Body of pancreas (tissue), 4 donors: ENCODE measurements around the gene ALLC. TPM values are rescaled to one million over a fixed set of nuclear protein-coding genes. Genes with fewer than 3 reads are reported as not detected.

Source experiments
- ATAC-seq: fragments of 150-250 bp; one replicate; pipeline ENCODE4 v1.9.1; 2016
- DNase-seq, 4 donors: peaks; one replicate each; pipeline ENCODE4 v3.0.0-alpha.2; 2019
- H3K27ac ChIP-seq, 4 donors: fragments of 200-600 bp; sonication (generic); 1 replicate in 3 of 4; 2 replicates in 1 of 4; pipeline versions ENCODE4 v1.5.1 to v1.6.1; 2016 to 2019; ENCODE audit warnings: mild to moderate bottlenecking in 1 of 4, mixed read lengths in 1 of 4, moderate library complexity in 1 of 4
- H3K27me3 ChIP-seq, 2 donors: fragments of 200-600 bp; sonication (generic); one replicate each; pipeline ENCODE4 v1.6.0; 2016; ENCODE audit warnings: mild to moderate bottlenecking in 1 of 2
- H3K36me3 ChIP-seq, 2 donors: fragments of 200-600 bp; sonication (generic); replicated peaks in 1 of 2; 2 replicates each; pipeline ENCODE4 v1.5.1; 2016; ENCODE audit warnings: low read depth in 2 of 2; ENCODE audit not compliant: insufficient read depth in 1 of 2
- H3K4me1 ChIP-seq: fragments of 200-600 bp; sonication (generic); one replicate; pipeline ENCODE4 v1.6.0; 2016
- H3K4me3 ChIP-seq, 2 donors: fragments of 200-600 bp; sonication (generic); 1 replicate in 1 of 2; 2 replicates in 1 of 2; pipeline ENCODE4 v1.5.1; 2016 to 2019
- H3K9me3 ChIP-seq, 3 donors: fragments of 200-600 bp; sonication (generic); 1 replicate in 2 of 3; 2 replicates in 1 of 3; pipeline ENCODE4 v1.5.1; 2016
- POLR2A ChIP-seq, 3 donors: fragments of 450-650 bp; IDR thresholded peaks; one replicate each; pipeline ENCODE4 v1.6.1; 2016; ENCODE audit warnings: antibody characterized with exemption in 3 of 3, mild to moderate bottlenecking in 2 of 3
- WGBS, 2 donors: methylation state at CpG; one replicate each; pipeline ENCODE4 v1.1.5; 2017; 5-methylcytosine and 5-hydroxymethylcytosine counted together
- intact Hi-C: fragments of 100-400 bp; cut with DNase I; formaldehyde crosslinking; loops from one replicate; pipeline ENCODE4 v1.15.1; 2023
- small RNA-seq: library from RNA; depleted of rRNA; stranded (forward); fragments of <200 nt; gene quantifications from one replicate; pipeline ENCODE3, GENCODE V24; 2016
- total RNA-seq, 2 donors: library from RNA; depleted of rRNA; stranded (reverse); fragments of >200 nt; gene quantifications; one replicate each; pipeline ENCODE4 v1.1.0, GENCODE V29; 2016
- TF ChIP-seq, protein P1 (sequence below), 7 experiments: fragments of 450-650 bp in 4 of 7; fragments of 200-600 bp in 3 of 7; sonication (generic) in 3 of 7; IDR thresholded peaks; one replicate each; pipeline ENCODE4 v1.5.1; 2016 to 2019; ENCODE audit warnings: antibody characterized with exemption in 7 of 7

ALLC gene
- total RNA-seq, 2 donors from 2014 or later: not detected

DNA sequence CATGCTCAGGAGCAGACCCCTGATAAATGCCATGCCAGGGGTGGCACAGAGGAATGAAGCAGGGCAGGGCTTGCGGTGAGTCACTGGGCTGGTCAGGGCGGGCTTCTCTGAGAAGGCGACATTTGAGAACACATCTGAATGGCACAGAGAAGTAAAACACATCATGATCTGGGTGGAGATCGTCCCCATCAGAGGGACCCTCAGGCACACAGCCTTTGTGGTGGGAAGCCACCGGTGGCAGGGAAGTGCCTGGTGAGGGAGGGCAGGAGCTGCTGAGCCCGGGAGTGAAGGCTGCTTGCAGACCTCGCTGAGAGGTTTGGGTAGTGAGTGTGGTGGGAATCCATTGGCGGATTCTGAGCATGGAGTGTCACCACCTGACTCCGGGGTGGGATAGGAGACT is 89.8 kb downstream of the ALLC start:
- Histone ChIP-seq H3K9me3 (no peaks in the 10 kb centered on the region), H3K27ac (no peak overlapping the region), H3K4me1 (no peaks in the 10 kb centered on the region), H3K27me3 (no peaks in the 10 kb centered on the region), H3K4me3 (no peak overlapping the region), H3K36me3 (no peaks in the 10 kb centered on the region)
- DNase-seq: no peak
- intact Hi-C loops: no loop called here
- ATAC-seq: no peak
- TF ChIP-seq, protein P1, sequence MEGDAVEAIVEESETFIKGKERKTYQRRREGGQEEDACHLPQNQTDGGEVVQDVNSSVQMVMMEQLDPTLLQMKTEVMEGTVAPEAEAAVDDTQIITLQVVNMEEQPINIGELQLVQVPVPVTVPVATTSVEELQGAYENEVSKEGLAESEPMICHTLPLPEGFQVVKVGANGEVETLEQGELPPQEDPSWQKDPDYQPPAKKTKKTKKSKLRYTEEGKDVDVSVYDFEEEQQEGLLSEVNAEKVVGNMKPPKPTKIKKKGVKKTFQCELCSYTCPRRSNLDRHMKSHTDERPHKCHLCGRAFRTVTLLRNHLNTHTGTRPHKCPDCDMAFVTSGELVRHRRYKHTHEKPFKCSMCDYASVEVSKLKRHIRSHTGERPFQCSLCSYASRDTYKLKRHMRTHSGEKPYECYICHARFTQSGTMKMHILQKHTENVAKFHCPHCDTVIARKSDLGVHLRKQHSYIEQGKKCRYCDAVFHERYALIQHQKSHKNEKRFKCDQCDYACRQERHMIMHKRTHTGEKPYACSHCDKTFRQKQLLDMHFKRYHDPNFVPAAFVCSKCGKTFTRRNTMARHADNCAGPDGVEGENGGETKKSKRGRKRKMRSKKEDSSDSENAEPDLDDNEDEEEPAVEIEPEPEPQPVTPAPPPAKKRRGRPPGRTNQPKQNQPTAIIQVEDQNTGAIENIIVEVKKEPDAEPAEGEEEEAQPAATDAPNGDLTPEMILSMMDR (IDR thresholded peaks at IDR 0.05): no peak
- TF ChIP-seq POLR2A (IDR thresholded peaks at IDR 0.05): no peak
- WGBS, 2 donors: 66 to 74% methylated on average over 8 to 9 of the region's 9 CpGs

DNA sequence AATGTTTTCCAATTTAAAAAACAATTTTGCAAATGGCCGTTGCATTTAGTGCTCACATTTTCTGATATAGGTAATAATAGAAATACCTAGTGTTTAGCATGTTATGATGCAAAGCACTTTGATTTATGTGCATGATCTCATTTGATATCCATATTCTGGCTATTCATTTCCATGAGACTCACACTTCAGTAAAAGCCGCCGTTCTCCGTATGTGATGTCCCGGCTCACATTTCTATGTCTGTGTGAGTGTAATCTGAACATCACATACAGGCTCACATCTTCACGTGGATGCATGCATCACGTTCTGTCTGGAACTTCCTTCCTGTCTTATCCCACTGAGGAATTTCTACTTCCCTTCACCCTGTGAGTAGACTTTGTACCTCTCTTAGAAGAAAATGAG is 91.2 kb downstream of the ALLC start:
- Histone ChIP-seq H3K4me1 (no peaks in the 10 kb centered on the region), H3K27ac (no peak overlapping the region), H3K4me3 (no peak overlapping the region), H3K9me3 (no peaks in the 10 kb centered on the region), H3K36me3 (no peaks in the 10 kb centered on the region), H3K27me3 (no peaks in the 10 kb centered on the region)
- ATAC-seq: no peak
- TF ChIP-seq, protein P1 (IDR thresholded peaks at IDR 0.05): no peak
- no peak for TF ChIP-seq POLR2A (IDR thresholded peaks at IDR 0.05)
- intact Hi-C loops: no loop called here
- WGBS, 2 donors: 72 to 73% methylated on average over 7 of the region's 7 CpGs
- no peak for DNase-seq

DNA sequence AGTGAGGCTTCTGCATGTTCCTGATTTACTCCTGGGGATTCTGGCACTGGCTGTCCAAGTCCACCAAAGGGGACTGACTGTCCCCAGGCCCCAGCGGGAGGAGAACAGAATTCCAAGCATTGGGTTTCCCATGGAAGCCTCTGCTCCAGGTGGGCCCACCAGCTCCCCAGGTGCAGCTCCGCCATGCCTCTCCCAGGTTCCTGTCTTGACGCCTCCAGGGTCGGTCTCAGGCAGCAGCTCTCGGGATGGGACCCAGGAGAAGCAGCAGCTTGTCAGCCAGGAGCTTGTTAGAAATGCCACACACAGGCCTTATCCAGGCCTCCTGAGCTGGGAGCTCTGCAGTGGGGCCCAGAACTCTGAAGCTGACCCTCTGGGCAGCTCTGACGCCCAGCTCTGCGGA is 93.3 kb downstream of the ALLC start:
- no peaks in the 10 kb centered on the region for H3K9me3 ChIP-seq
- H3K27me3 ChIP-seq: no peaks in the 10 kb centered on the region
- no peak overlapping the region for H3K4me3 ChIP-seq
- H3K4me1 ChIP-seq: peaks cover 1% of the 10 kb centered on the region
- WGBS, 2 donors: 73 to 75% methylated on average over 3 to 6 of the region's 7 CpGs
- intact Hi-C loops: no loop called here
- no peak for ATAC-seq
- H3K27ac ChIP-seq: no peak overlapping the region
- DNase-seq: no peak
- no peaks in the 10 kb centered on the region for H3K36me3 ChIP-seq
- TF ChIP-seq, protein P1 (IDR thresholded peaks at IDR 0.05): no peak
- no peak for TF ChIP-seq POLR2A (IDR thresholded peaks at IDR 0.05)

DNA sequence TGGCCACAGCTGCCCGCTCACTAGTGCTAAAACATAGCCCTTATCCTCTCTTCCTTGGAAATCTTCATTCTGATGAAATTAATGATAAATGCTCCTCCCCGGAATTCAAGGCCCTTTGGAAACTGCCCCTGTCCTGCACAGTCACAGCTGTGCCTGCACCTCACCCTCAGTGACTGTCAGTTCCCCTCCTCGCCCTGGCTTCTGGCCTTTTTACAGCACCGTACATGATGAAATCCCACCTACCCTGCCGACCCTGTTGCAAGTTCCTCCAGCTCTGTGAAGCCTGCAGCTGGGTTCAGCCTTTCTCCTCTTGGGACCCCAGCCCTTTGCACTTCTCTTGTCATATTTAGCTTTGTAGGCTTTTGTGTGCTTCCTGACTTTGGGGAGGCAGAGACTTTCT is 93.8 kb downstream of the ALLC start:
- peaks cover 7% of the 10 kb centered on the region for H3K4me1 ChIP-seq
- DNase-seq: no peak
- H3K36me3 ChIP-seq: no peaks in the 10 kb centered on the region
- ATAC-seq: no peak
- no peaks in the 10 kb centered on the region for H3K9me3 ChIP-seq
- no peaks in the 10 kb centered on the region for H3K27me3 ChIP-seq
- no peak overlapping the region for H3K4me3 ChIP-seq
- H3K27ac ChIP-seq: no peak overlapping the region
- TF ChIP-seq, protein P1 (IDR thresholded peaks at IDR 0.05): no peak
- TF ChIP-seq POLR2A (IDR thresholded peaks at IDR 0.05): no peak
- intact Hi-C loops: no loop called here
- WGBS, 2 donors: 28 to 38% methylated on average over 5 of the region's 5 CpGs

Small RNAs within 50 kb of the gene (small RNA-seq; reads per million reads assigned to genes)
- gene TMSB4XP2: not detected

Other genes starting within 250 kb of the ALLC start
- gene ADI1, start 138.7 kb upstream of the ALLC start, total RNA-seq: 10 to 100 TPM; 18.8 to 22.3 TPM
- 10 to 100 TPM; 10.1 to 11.2 TPM for gene RNASEH1, start 99.9 kb upstream of the ALLC start, total RNA-seq
- 1,000 to 10,000 TPM; 1,861 to 2,092 TPM for gene RPS7, start 82.9 kb upstream of the ALLC start, total RNA-seq
- 10 to 100 TPM; 11.5 to 15.3 TPM for gene COLEC11, start 63.1 kb upstream of the ALLC start, total RNA-seq
- not detected for gene DCDC2C, start 45.4 kb downstream of the ALLC start, total RNA-seq